Gastroesophageal sphincter (tissue), 4 donors: ENCODE measurements around the gene B4GALT3. TPM values are rescaled to one million over a fixed set of nuclear protein-coding genes. Genes with fewer than 3 reads are reported as not detected.

ENCODE experiments used
- ATAC-seq: fragments of 150-250 bp; one replicate; pipeline ENCODE4 v1.9.1; 2016; ENCODE audit warnings: mild to moderate bottlenecking, moderate library complexity
- H3K27ac ChIP-seq, 4 donors: fragments of 200-600 bp; sonication (generic) in 3 of 4; 1 replicate in 3 of 4; 2 replicates in 1 of 4; pipeline ENCODE4 v1.5.1; 2016 to 2019
- H3K27me3 ChIP-seq: fragments of 200-600 bp; sonication (generic); one replicate; pipeline ENCODE4 v1.5.1; 2019
- H3K36me3 ChIP-seq, 2 donors: fragments of 200-600 bp; sonication (generic); one replicate each; pipeline ENCODE4 v1.5.1; 2019; ENCODE audit warnings: control low read depth in 1 of 2
- H3K4me1 ChIP-seq, 3 donors: fragments of 200-600 bp; sonication (generic); 1 replicate in 2 of 3; 2 replicates in 1 of 3; pipeline ENCODE4 v1.5.1; 2016 to 2019; ENCODE audit warnings: control low read depth in 2 of 3
- H3K4me3 ChIP-seq, 2 donors: fragments of 200-600 bp; sonication (generic); one replicate each; pipeline ENCODE4 v1.5.1; 2019; ENCODE audit warnings: mild to moderate bottlenecking in 1 of 2, moderate library complexity in 1 of 2
- H3K9me3 ChIP-seq, 3 donors: fragments of 200-600 bp; sonication (generic); one replicate each; pipeline ENCODE4 v1.5.1; 2017 to 2019; ENCODE audit warnings: control low read depth in 2 of 3
- EP300 ChIP-seq: sonication (generic); formaldehyde crosslinking; IDR thresholded peaks from one replicate; pipeline ENCODE4 v1.6.1; 2017; ENCODE audit warnings: antibody characterized with exemption, mild to moderate bottlenecking
- POLR2A ChIP-seq, 2 donors: fragments of 450-650 bp; IDR thresholded peaks; one replicate each; pipeline ENCODE4 v1.6.1; 2017; ENCODE audit warnings: antibody characterized with exemption in 2 of 2, mild to moderate bottlenecking in 2 of 2, moderate library complexity in 1 of 2
- POLR2AphosphoS5 ChIP-seq: sonication (generic); formaldehyde crosslinking; IDR thresholded peaks from one replicate; pipeline ENCODE4 v1.6.1; 2017; ENCODE audit warnings: antibody characterized with exemption
- WGBS, 2 donors: methylation state at CpG; one replicate each; pipeline ENCODE4 v1.1.5; 2018; ENCODE audit warnings: low coverage in 1 of 2; 5-methylcytosine and 5-hydroxymethylcytosine counted together
- total RNA-seq, 4 donors: library from RNA; depleted of rRNA; stranded (reverse); fragments of >200 nt; gene quantifications; one replicate each; pipeline ENCODE4 v1.1.0, GENCODE V29; 2016
- TF ChIP-seq, protein P1 (sequence below), 4 experiments: fragments of 200-600 bp in 2 of 4; fragments of 450-650 bp in 2 of 4; sonication (generic) in 1 of 4; IDR thresholded peaks; one replicate each; pipeline ENCODE4 v1.5.1; 2017 to 2019; ENCODE audit warnings: antibody characterized with exemption in 4 of 4, mild to moderate bottlenecking in 2 of 4, moderate library complexity in 2 of 4

B4GALT3 gene
- total RNA-seq, 4 donors from 2014 or later = 14.8 to 26.4 (median 19.5) TPM

DNA sequence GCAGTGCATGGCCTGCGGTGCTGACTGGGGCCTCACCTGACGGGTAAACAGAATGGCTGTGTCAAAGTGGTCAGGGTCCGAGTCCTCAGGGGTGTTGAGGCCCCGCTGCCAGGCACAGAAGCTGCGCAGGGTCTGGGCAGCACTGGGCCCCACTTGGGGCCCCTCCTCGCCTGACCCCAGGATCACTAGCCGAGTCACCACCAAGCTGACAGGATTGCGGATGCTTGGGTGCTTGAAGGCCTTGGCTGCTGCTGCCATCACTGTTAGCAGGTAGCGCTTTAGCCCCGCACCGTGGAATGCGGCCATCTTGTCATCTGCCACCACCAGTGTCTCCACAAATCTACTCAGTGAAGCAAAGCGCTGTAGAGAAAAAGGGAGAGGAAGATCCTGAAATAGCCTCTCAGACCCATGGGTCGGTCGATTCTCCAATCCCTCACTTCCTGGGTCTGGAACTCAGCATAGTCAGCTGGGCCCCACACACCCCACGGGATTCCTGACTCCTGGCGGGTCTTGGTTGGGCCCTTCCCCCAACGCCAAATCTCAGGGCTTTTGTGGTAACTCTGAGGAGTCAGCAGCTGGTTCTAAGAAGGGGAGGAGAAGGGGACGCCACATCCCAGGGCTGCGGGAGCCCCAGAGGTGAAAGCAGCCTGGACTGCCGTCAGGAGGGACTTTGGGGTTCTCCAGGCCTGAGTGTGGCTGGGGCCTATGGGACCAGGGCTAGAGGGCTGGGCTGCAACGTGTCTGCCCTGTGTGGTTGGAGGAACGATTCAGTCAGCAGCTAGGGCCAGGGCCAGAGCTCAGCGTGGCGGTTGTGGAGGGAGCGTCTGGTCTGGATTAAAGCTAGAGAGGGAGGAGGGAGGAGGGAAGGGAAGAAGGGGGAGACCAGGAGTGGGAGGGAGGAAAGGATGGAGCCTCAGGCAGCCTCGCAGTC, 19.5 kb upstream of the B4GALT3 start:
- TF ChIP-seq EP300 (no peak), POLR2A (IDR thresholded peaks at IDR 0.05) (no peak), POLR2AphosphoS5 (no peak)
- TF ChIP-seq, protein P1, sequence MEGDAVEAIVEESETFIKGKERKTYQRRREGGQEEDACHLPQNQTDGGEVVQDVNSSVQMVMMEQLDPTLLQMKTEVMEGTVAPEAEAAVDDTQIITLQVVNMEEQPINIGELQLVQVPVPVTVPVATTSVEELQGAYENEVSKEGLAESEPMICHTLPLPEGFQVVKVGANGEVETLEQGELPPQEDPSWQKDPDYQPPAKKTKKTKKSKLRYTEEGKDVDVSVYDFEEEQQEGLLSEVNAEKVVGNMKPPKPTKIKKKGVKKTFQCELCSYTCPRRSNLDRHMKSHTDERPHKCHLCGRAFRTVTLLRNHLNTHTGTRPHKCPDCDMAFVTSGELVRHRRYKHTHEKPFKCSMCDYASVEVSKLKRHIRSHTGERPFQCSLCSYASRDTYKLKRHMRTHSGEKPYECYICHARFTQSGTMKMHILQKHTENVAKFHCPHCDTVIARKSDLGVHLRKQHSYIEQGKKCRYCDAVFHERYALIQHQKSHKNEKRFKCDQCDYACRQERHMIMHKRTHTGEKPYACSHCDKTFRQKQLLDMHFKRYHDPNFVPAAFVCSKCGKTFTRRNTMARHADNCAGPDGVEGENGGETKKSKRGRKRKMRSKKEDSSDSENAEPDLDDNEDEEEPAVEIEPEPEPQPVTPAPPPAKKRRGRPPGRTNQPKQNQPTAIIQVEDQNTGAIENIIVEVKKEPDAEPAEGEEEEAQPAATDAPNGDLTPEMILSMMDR (IDR thresholded peaks at IDR 0.05) = no peak
- WGBS, 2 donors = 19 to 27% methylated on average over 3 to 7 of the region's 27 CpGs
- H3K4me3 ChIP-seq = peak overlapping the region in 1 of 2 donors; percentile 50
- no peaks in the 10 kb centered on the region for H3K9me3 ChIP-seq
- H3K27me3 ChIP-seq = no peaks in the 10 kb centered on the region
- peaks cover 0 to 95% (median 46%) of the 10 kb centered on the region in 3 donors for H3K4me1 ChIP-seq
- H3K27ac ChIP-seq = peak overlapping the region in 3 of 4 donors; percentile 94 to 96 (median 96)
- H3K36me3 ChIP-seq = peaks cover 0 to 8% of the 10 kb centered on the region in 2 donors
- ATAC-seq = no peak

DNA sequence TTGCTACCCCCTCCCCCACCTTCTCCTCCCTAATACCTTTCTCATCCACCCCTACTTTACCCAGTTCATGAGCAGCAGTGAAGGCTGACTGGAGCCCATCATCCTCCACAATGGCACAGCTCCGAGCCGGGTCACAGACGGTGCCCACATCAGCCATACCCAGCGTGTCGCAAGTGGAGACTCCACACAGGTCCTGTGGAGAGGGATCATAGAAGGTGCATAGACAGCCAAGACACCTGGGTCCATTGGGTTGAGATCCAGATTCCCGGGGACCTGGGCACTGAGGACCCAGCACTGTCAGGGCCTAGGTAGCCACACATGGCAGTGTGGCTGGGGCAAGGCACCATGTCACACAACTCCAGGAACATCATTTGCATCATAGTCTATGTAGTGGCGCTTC, 18.8 kb upstream of the B4GALT3 start:
- Histone ChIP-seq H3K9me3 (no peaks in the 10 kb centered on the region), H3K27ac (peak overlapping the region in 3 of 4 donors; percentile 94 to 96 (median 96)), H3K4me1 (peaks cover 0 to 89% (median 42%) of the 10 kb centered on the region in 3 donors), H3K4me3 (peak overlapping the region in 1 of 2 donors; percentile 50), H3K27me3 (no peaks in the 10 kb centered on the region), H3K36me3 (peaks cover 0 to 14% of the 10 kb centered on the region in 2 donors)
- TF ChIP-seq, protein P1 (IDR thresholded peaks at IDR 0.05) = no peak
- no peak for TF ChIP-seq POLR2A (IDR thresholded peaks at IDR 0.05)
- no peak for TF ChIP-seq EP300
- TF ChIP-seq POLR2AphosphoS5 = no peak
- no peak for ATAC-seq
- WGBS, 2 donors = 89 to 100% methylated on average over 1 to 4 of the region's 7 CpGs

DNA sequence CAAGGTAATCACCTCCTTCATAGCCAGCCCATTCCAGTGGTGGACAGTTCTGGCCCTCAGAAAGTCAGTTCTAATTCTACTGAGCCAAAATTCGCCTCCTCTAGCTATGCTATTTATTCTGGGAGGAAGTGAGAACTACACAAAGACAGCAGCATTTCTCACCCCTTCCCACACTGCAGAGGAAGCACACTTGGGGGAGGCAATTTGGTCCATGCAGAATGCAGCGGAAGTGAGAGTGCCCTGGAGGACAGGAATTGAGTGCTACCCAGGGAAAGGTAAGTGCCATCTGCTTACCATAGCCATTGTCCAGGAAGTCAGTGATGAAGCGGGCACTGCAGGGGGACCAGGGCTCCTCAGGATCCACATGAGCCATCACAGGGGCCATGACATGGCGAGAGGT, 17.9 kb upstream of the B4GALT3 start:
- TF ChIP-seq POLR2AphosphoS5 (no peak), POLR2A (IDR thresholded peaks at IDR 0.05) (no peak), EP300 (no peak)
- TF ChIP-seq, protein P1 (IDR thresholded peaks at IDR 0.05) = no peak
- Histone ChIP-seq H3K4me3 (peak overlapping the region in 1 of 2 donors; percentile 50), H3K4me1 (peaks cover 0 to 83% (median 34%) of the 10 kb centered on the region in 3 donors), H3K27ac (peak overlapping the region in 1 of 4 donors; percentile 3), H3K36me3 (peaks cover 0 to 19% of the 10 kb centered on the region in 2 donors), H3K27me3 (peaks cover 4% of the 10 kb centered on the region), H3K9me3 (no peaks in the 10 kb centered on the region)
- no peak for ATAC-seq
- WGBS, 2 donors = 80 to 100% methylated on average over 1 to 2 of the region's 4 CpGs

DNA sequence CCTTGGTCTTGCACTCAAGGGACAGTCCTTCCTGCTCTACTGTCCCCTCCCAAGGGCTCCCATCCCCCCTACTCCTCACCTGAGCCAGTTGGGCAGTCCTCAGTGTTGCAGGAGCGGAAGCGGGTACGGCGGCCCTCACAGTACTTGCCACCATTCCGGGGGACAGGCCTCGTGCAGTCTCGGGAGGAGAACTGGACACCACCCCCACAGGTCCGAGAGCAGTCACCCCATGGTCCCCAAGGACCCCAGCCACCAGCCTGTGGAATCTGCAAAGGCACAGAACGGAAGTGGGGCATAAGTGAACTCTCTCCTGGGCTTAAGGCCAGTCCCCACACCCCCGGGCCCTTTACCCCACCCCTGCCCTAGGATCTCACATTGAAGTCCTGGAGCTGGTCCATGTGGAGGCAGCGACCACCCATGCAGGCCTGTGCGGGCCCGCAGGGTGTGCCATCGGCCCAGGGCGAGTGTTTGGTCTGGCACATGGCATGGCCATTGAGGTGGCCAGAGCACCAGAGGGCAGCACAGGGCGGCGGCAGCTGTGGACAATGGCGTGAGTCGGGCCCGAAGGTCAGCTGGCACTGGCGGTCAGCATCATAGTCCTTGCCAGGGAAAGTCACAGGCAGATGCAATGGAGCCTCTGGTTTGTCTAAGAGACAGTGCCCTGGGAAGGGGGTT, 16.4 kb upstream of the B4GALT3 start:
- ATAC-seq = no peak
- H3K27me3 ChIP-seq = peaks cover 4% of the 10 kb centered on the region
- peaks cover 0 to 68% (median 20%) of the 10 kb centered on the region in 3 donors for H3K4me1 ChIP-seq
- peak overlapping the region in 2 of 4 donors; percentile 14 to 30 for H3K27ac ChIP-seq
- 69% methylated on average over 4 of the region's 21 CpGs; no CpG with 5 or more reads in 1 of the 2 donors for WGBS, 2 donors
- H3K4me3 ChIP-seq = peak overlapping the region in 1 of 2 donors; percentile 10
- TF ChIP-seq POLR2A (IDR thresholded peaks at IDR 0.05) (no peak), EP300 (no peak)
- TF ChIP-seq, protein P1 (IDR thresholded peaks at IDR 0.05) = peak in 1 of 4 experiments; percentile 30
- no peaks in the 10 kb centered on the region for H3K9me3 ChIP-seq
- peaks cover 0 to 19% of the 10 kb centered on the region in 2 donors for H3K36me3 ChIP-seq
